K562 (cell line): ENCODE measurements around the gene HLTF. TPM values are rescaled to one million over a fixed set of nuclear protein-coding genes. Genes with fewer than 3 reads are reported as not detected.

Experiments
- ATAC-seq: fragments of 200-7000 bp; cut with Tn5 transposase; 3 replicates; pipeline ENCODE4 v1.9.1; 2020; ENCODE audit warnings: moderate library complexity
- BruUV-seq: library from RNA; stranded (reverse); fragments of 400-500 nt; replicated peaks from 2 replicates; lab custom pipeline; 2021; lab: Mats Ljungman, UMichigan
- CTCF ChIA-PET: fragments of 300-600 bp; formaldehyde crosslinking; extraction: SDS; loops from one replicate; lab custom pipeline; 2021; ENCODE audit warnings: low intra/inter-chr PET ratio; lab: Yijun Ruan, JAX
- POLR2A ChIA-PET: fragments of 300-600, 350-650 bp; sonication (Branson Sonifier 250); formaldehyde crosslinking; extraction: SDS; loops from one replicate; lab custom pipeline; 2021; ENCODE audit warnings: antibody characterized with exemption, inconsistent platforms; lab: Yijun Ruan, JAX
- DNase-seq, 4 experiments: peaks; one replicate each; pipeline versions ENCODE4 v3.0.0 to v3.0.0-alpha.2; 2011 to 2018; ENCODE audit warnings: low spot score in 3 of 4, mixed read lengths in 3 of 4; ENCODE audit errors: extremely low read depth in 1 of 4
- FAIRE-seq: peaks from 2 replicates; lab custom pipeline; 2011; peaks lifted over from hg19 to GRCh38; lab: Jason Lieb, UNC
- H2AFZ ChIP-seq: 2 replicates; pipeline ENCODE4 v1.6.0; 2011; ENCODE audit warnings: low read depth, low read length, control low read depth, inconsistent platforms
- H3K27ac ChIP-seq: fragments of 200-600 bp; 3 replicates; pipeline ENCODE4 v1.8.0; 2011; ENCODE audit warnings: low read depth, mild to moderate bottlenecking, control low read depth, inconsistent platforms, low read length, moderate library complexity, mixed read lengths; ENCODE audit errors: extremely low read depth
- H3K27me3 ChIP-seq, 2 experiments: fragments of 300-600 bp in 1 of 2; 2 replicates in 1 of 2; 3 replicates in 1 of 2; pipeline versions ENCODE4 v1.6.0 to v1.8.0; 2011; ENCODE audit warnings: inconsistent platforms in 2 of 2, low read length in 2 of 2, mild to moderate bottlenecking in 1 of 2, mixed read lengths in 1 of 2, moderate library complexity in 1 of 2; ENCODE audit not compliant: control insufficient read depth in 2 of 2, insufficient read depth in 2 of 2
- H3K36me3 ChIP-seq: fragments of 300-600 bp; 3 replicates; pipeline ENCODE4 v1.8.0; 2011; ENCODE audit warnings: mild to moderate bottlenecking, low read length, inconsistent platforms; ENCODE audit not compliant: control insufficient read depth, insufficient read depth
- H3K4me1 ChIP-seq, 2 experiments: fragments of 200-600 bp in 1 of 2; replicated peaks in 1 of 2; 2 replicates in 1 of 2; 3 replicates in 1 of 2; pipeline versions ENCODE4 v1.5.1 to v1.8.0; 2011; ENCODE audit warnings: inconsistent platforms in 2 of 2, low read length in 2 of 2, mild to moderate bottlenecking in 1 of 2, mixed read lengths in 1 of 2, moderate library complexity in 1 of 2; ENCODE audit not compliant: control insufficient read depth in 2 of 2, insufficient read depth in 2 of 2
- H3K4me2 ChIP-seq: 2 replicates; pipeline ENCODE4 v1.6.1; 2011; ENCODE audit warnings: low read length, control low read depth, inconsistent platforms, mixed read lengths; ENCODE audit not compliant: insufficient read depth
- H3K4me3 ChIP-seq: fragments of 200-600 bp; sonication (generic), shearing (Covaris generic); 2 replicates; pipeline ENCODE4 v1.5.1; 2016; ENCODE audit warnings: control low read depth, inconsistent platforms
- H3K79me2 ChIP-seq: fragments of 200-600 bp; 3 replicates; pipeline ENCODE4 v1.8.0; 2011; ENCODE audit warnings: low read length, inconsistent platforms; ENCODE audit not compliant: control insufficient read depth, insufficient read depth
- H3K9ac ChIP-seq, 2 experiments: 2 replicates each; pipeline versions ENCODE4 v1.6.0 to v1.6.1; 2011; ENCODE audit warnings: low read depth in 2 of 2, low read length in 2 of 2, control low read depth in 1 of 2, inconsistent platforms in 1 of 2, mild to moderate bottlenecking in 1 of 2, mixed read lengths in 1 of 2; ENCODE audit not compliant: insufficient read depth in 1 of 2
- H3K9me1 ChIP-seq: one replicate; pipeline ENCODE4 v1.6.0; 2011; ENCODE audit warnings: inconsistent platforms, mild to moderate bottlenecking, low read length, moderate library complexity; ENCODE audit not compliant: control insufficient read depth, insufficient read depth
- H3K9me3 ChIP-seq: replicated peaks from 2 replicates; pipeline ENCODE4 v1.5.1; 2011; ENCODE audit warnings: low read depth, low read length, inconsistent platforms; ENCODE audit not compliant: control insufficient read depth, insufficient read depth
- H4K20me1 ChIP-seq: replicated peaks from 2 replicates; pipeline ENCODE4 v1.6.1; 2011; ENCODE audit warnings: low read length, inconsistent platforms, mixed read lengths; ENCODE audit not compliant: control insufficient read depth, insufficient read depth
- CLOCK ChIP-seq: fragments of 250-450 bp; sonication (Bioruptor Pico); IDR thresholded peaks from 2 replicates; pipeline ENCODE4 v1.4.0; 2020; ENCODE audit warnings: mild to moderate bottlenecking, moderate library complexity, borderline replicate concordance
- SMARCA5 ChIP-seq: fragments of 450-650 bp; IDR thresholded peaks from 2 replicates; pipeline ENCODE4 v1.6.1; 2016
- SOX6 ChIP-seq: fragments of 450-650 bp; IDR thresholded peaks from 2 replicates; pipeline ENCODE4 v1.6.1; 2014; ENCODE audit warnings: mild to moderate bottlenecking
- SPI1 ChIP-seq: IDR thresholded peaks from 2 replicates; pipeline ENCODE4 v1.6.1; 2011; ENCODE audit warnings: low read depth, low read length, control low read depth, borderline replicate concordance
- ZFP30 ChIP-seq: fragments of 250-450 bp; sonication (Bioruptor Pico); IDR thresholded peaks from 2 replicates; pipeline ENCODE4 v1.8.0; 2022; ENCODE audit warnings: moderate library complexity, mild to moderate bottlenecking, inconsistent platforms, borderline replicate concordance
- ZNF41 ChIP-seq: fragments of 250-450 bp; sonication (Bioruptor Pico); conservative IDR thresholded peaks from 2 replicates; pipeline ENCODE4 v1.4.0; 2020; ENCODE audit warnings: mild to moderate bottlenecking
- ZNF830 ChIP-seq: fragments of 250-450 bp; sonication (Bioruptor Pico); IDR thresholded peaks from 2 replicates; pipeline ENCODE4 v1.5.0; 2021; ENCODE audit warnings: mild to moderate bottlenecking
- WGBS: fragments of 100-300 bp; shearing (Covaris generic); methylation state at CpG from one replicate; pipeline ENCODE4 v1.1.6; 2016; ENCODE audit warnings: low coverage, mixed read lengths; ENCODE audit not compliant: insufficient coverage; ENCODE audit errors: missing lambda C conversion rate; 5-methylcytosine and 5-hydroxymethylcytosine counted together
- in situ Hi-C: fragments of 300-500 bp; cut with MboI; formaldehyde crosslinking; loops from 4 replicates; pipeline ENCODE4 v1.15.0; 2018; ENCODE audit warnings: inconsistent platforms, mixed read lengths
- intact Hi-C: fragments of 100-400 bp; cut with micrococcal nuclease; formaldehyde crosslinking; loops from 2 replicates; pipeline ENCODE4 v1.14.2; 2022
- polyA plus RNA-seq, 8 experiments: library from polyadenylated mRNA; depleted of rRNA in 4 of 8; stranded (reverse) in 5 of 8; unstranded in 3 of 8; fragments of >200 nt; fragmentation: Nextera tagmentation in 2 of 8; fragmentation: Illumina TruSeq in 1 of 8; extraction: Ambion mirVana in 2 of 8; extraction: Trizol in 1 of 8; gene quantifications; 2 replicates each; pipeline versions ENCODE4 v1.2.1 to v1.2.3, GENCODE V29; 2011 to 2014; ENCODE audit warnings: inconsistent platforms in 1 of 8, missing spikeins in 1 of 8
- total RNA-seq, 7 experiments: library from RNA; depleted of rRNA in 6 of 7; stranded (reverse); fragments of >200 nt in 6 of 7; fragmentation: Illumina TruSeq in 2 of 7; extraction: Trizol in 2 of 7; gene quantifications; 2 replicates each; pipeline versions ENCODE4 v1.2.1 to v1.2.3, GENCODE V29; 2011 to 2021; ENCODE audit warnings: low replicate concordance in 1 of 7

The HLTF gene
- total and polyA plus RNA-seq, 9 of the 15 experiments (the other 6 are each of a cell fraction or from before 2014, with no cell fraction given): 35.1 to 82.4 (median 50.4) TPM

DNA sequence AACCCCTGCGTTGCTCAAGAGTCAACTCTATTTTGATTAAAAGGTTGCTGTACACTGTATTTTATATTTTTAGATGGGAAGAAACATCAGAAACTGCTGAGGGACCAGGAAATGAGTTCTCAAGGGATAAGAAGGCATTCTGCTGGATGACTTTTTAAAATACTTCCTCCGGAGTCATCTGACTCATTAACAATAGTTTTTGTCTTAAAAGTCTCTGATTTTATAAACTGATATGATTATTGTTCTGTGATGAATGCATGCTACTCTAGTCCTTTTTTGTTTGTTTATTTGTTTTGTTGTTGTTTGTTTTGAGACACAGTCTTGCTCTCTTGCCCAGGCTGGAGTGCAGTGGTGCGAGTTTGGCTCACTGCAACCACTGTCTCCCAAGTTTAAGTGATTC lies 18.2 kb upstream of the HLTF start:
- H2AFZ ChIP-seq: no peak overlapping the region
- no peaks in the 10 kb centered on the region; a peak in 1 of 5 replicates for H3K4me1 ChIP-seq
- ChIA-PET POLR2A (no interaction called here), CTCF (no interaction called here)
- no peak for ATAC-seq
- no peaks in the 10 kb centered on the region; a peak in 1 of 5 replicates for H3K27me3 ChIP-seq
- intact Hi-C loops: no loop called here
- H3K36me3 ChIP-seq: no peaks in the 10 kb centered on the region
- H3K9ac ChIP-seq: no peak overlapping the region
- H3K4me2 ChIP-seq: no peak overlapping the region
- no peak for DNase-seq
- no peaks in the 10 kb centered on the region for H4K20me1 ChIP-seq
- 12% methylated on average over 3 of the region's 3 CpGs for WGBS
- in situ Hi-C loops: no loop called here
- H3K4me3 ChIP-seq: no peak overlapping the region
- no peaks in the 10 kb centered on the region; the same call in 1 of the 2 replicates for H3K9me3 ChIP-seq
- H3K27ac ChIP-seq: no peak overlapping the region
- H3K9me1 ChIP-seq: no peaks in the 10 kb centered on the region
- FAIRE-seq: no peak
- no TSS peak for BruUV-seq
- H3K79me2 ChIP-seq: no peaks in the 10 kb centered on the region
- TF ChIP-seq ZNF830 (CRISPR knock-in tag) (no peak), SMARCA5 (no peak), SOX6 (no peak), ZNF41 (no peak), ZFP30 (CRISPR knock-in tag) (no peak), CLOCK (CRISPR knock-in tag) (no peak), SPI1 (no peak)
- TF ChIP-seq, all 486 proteins: peak for 0
